ENCODE results near the gene PIGU. TPM values are rescaled to one million over a fixed set of nuclear protein-coding genes. Genes with fewer than 3 reads are reported as not detected.

Gene PIGU
- total and polyA plus RNA-seq, 2 of the 13 experiments (the other 11 are each of a cell fraction or from before 2014, with no cell fraction given) = 45.5 to 231 TPM

GRCh38 chr20:34703061-34703423 lies 26.1 kb upstream of the PIGU start (continued):
- TF ChIP-seq ZBTB39 (CRISPR knock-in tag; IDR thresholded peaks at IDR 0.05) = peak; percentile 72; the same call in 1 of the 2 replicates
- no peak for TF ChIP-seq JUN (CRISPR knock-in tag; IDR thresholded peaks at IDR 0.05)
- no peak for TF ChIP-seq ETV5 (CRISPR knock-in tag; IDR thresholded peaks at IDR 0.05; ENCODE audit: borderline replicate concordance)
- TF ChIP-seq ZUFSP (CRISPR knock-in tag; IDR thresholded peaks at IDR 0.05; ENCODE audit: borderline replicate concordance) = no peak
- TF ChIP-seq POLR2AphosphoS2 (IDR thresholded peaks at IDR 0.05; ENCODE audit: low read depth, low read length) = no peak
- no peak for TF ChIP-seq ZNF296 (CRISPR knock-in tag; conservative IDR thresholded peaks at IDR 0.05)
- TF ChIP-seq HBP1 (CRISPR knock-in tag; IDR thresholded peaks at IDR 0.05; ENCODE audit: low read depth) = no peak
- TF ChIP-seq ZFP90 (CRISPR knock-in tag; IDR thresholded peaks at IDR 0.05; ENCODE audit: borderline replicate concordance) = 0 out of 2 replicates have a peak, but pooled peaks have one; percentile 11
- TF ChIP-seq ISX (CRISPR knock-in tag; conservative IDR thresholded peaks at IDR 0.05) = 0 out of 2 replicates have a peak, but pooled peaks have one; percentile 8
- TF ChIP-seq ZFP36L2 (CRISPR knock-in tag; IDR thresholded peaks at IDR 0.05) = no peak
- TF ChIP-seq FOXA3 (CRISPR knock-in tag; IDR thresholded peaks at IDR 0.05) = no peak
- TF ChIP-seq BATF2 (CRISPR knock-in tag; IDR thresholded peaks at IDR 0.05) = no peak
- TF ChIP-seq ZNF354B (CRISPR knock-in tag; IDR thresholded peaks at IDR 0.05) = no peak
- TF ChIP-seq KLF11 (CRISPR knock-in tag; IDR thresholded peaks at IDR 0.05) = no peak
- no peak for TF ChIP-seq BCLAF1 (IDR thresholded peaks at IDR 0.05)
- no peak for TF ChIP-seq TBX3 (IDR thresholded peaks at IDR 0.05; ENCODE audit: borderline replicate concordance)
- no peak for TF ChIP-seq ZKSCAN5 (CRISPR knock-in tag; IDR thresholded peaks at IDR 0.05)
- TF ChIP-seq NCOA5 (CRISPR knock-in tag; IDR thresholded peaks at IDR 0.05) = no peak
- TF ChIP-seq ZSCAN20 (CRISPR knock-in tag; IDR thresholded peaks at IDR 0.05; ENCODE audit: borderline replicate concordance) = no peak
- peak; percentile 20; the same call in 1 of the 2 replicates for TF ChIP-seq ZNF264 (CRISPR knock-in tag; IDR thresholded peaks at IDR 0.05)
- TF ChIP-seq FOXP4 (CRISPR knock-in tag; IDR thresholded peaks at IDR 0.05) = no peak
